PC-9 (cell line): ENCODE results near the gene CD300C. TPM values are rescaled to one million over a fixed set of nuclear protein-coding genes. Genes with fewer than 3 reads are reported as not detected.

ENCODE experiments used
- BruUV-seq: library from RNA; stranded (reverse); fragments of 400-500 nt; replicated peaks from 2 replicates; lab custom pipeline; 2021; lab: Mats Ljungman, UMichigan
- CTCF ChIA-PET: fragments of 300-600 bp; sonication (Branson Sonifier 250); formaldehyde crosslinking; loops from one replicate; lab custom pipeline; 2022; ENCODE audit warnings: antibody characterized with exemption; lab: Charles Lee
- POLR2A ChIA-PET: fragments of 300-600 bp; sonication (Branson Sonifier 250); formaldehyde crosslinking; loops from one replicate; lab custom pipeline; 2022; ENCODE audit warnings: antibody characterized with exemption; ENCODE audit not compliant: unreplicated experiment; lab: Charles Lee
- DNase-seq, 2 experiments: peaks; one replicate each; pipeline versions ENCODE4 v3.0.0 to v3.0.0-alpha.2; 2015 to 2022; ENCODE audit warnings: mixed read lengths in 1 of 2
- H2AFZ ChIP-seq: fragments of 200-600 bp; sonication (generic); 2 replicates; pipeline ENCODE4 v1.8.1; 2017; ENCODE audit warnings: antibody characterized with exemption
- H3F3A ChIP-seq: fragments of 200-600 bp; sonication (generic); 2 replicates; pipeline ENCODE4 v1.8.1; 2017; ENCODE audit warnings: antibody characterized with exemption, mild to moderate bottlenecking, low read depth; ENCODE audit not compliant: insufficient read depth
- H3K27ac ChIP-seq: fragments of 200-600 bp; sonication (generic); 2 replicates; pipeline ENCODE4 v1.6.1; 2016; ENCODE audit warnings: mixed run types
- H3K27me3 ChIP-seq: fragments of 200-600 bp; sonication (generic); 2 replicates; pipeline ENCODE4 v1.6.1; 2016; ENCODE audit warnings: low read depth, mixed run types; ENCODE audit not compliant: insufficient read depth
- H3K36me3 ChIP-seq: fragments of 200-600 bp; sonication (generic); 2 replicates; pipeline ENCODE4 v1.6.1; 2016; ENCODE audit warnings: low read depth, mixed run types
- H3K4me1 ChIP-seq: fragments of 200-600 bp; sonication (generic); replicated peaks from 2 replicates; pipeline ENCODE4 v1.6.1; 2016; ENCODE audit warnings: mixed run types; ENCODE audit not compliant: insufficient read depth
- H3K4me2 ChIP-seq: fragments of 200-600 bp; sonication (generic); 2 replicates; pipeline ENCODE4 v1.6.1; 2017; ENCODE audit warnings: mixed run types
- H3K4me3 ChIP-seq: fragments of 200-600 bp; sonication (generic); 2 replicates; pipeline ENCODE4 v1.6.1; 2016; ENCODE audit warnings: mixed run types
- H3K79me2 ChIP-seq: fragments of 200-600 bp; sonication (generic); 2 replicates; pipeline ENCODE4 v1.6.1; 2017; ENCODE audit warnings: low read depth, mixed run types
- H3K9me2 ChIP-seq: fragments of 200-600 bp; sonication (generic); 2 replicates; pipeline ENCODE4 v1.8.1; 2017; ENCODE audit warnings: mild to moderate bottlenecking; ENCODE audit not compliant: insufficient read depth
- H3K9me3 ChIP-seq: fragments of 200-600 bp; sonication (generic); 2 replicates; pipeline ENCODE4 v1.8.1; 2016; ENCODE audit warnings: low read depth; ENCODE audit not compliant: insufficient read depth
- H4K20me1 ChIP-seq: fragments of 200-600 bp; sonication (generic); 2 replicates; pipeline ENCODE4 v1.8.1; 2017; ENCODE audit not compliant: insufficient read depth
- EZH2 ChIP-seq: fragments of 200-600 bp; sonication (generic); IDR thresholded peaks from 2 replicates; pipeline ENCODE4 v1.8.0; 2017; ENCODE audit warnings: antibody characterized with exemption, low read depth
- intact Hi-C: fragments of 100-400 bp; cut with micrococcal nuclease; formaldehyde crosslinking; loops from one replicate; pipeline ENCODE4 v1.10.0; 2022; ENCODE audit not compliant: unreplicated experiment
- total RNA-seq: library from RNA; stranded (reverse); gene quantifications from 2 replicates; pipeline ENCODE4 v1.2.3, GENCODE V29; 2021
- TF ChIP-seq, protein P1 (sequence below): fragments of 200-600 bp; sonication (generic); conservative IDR thresholded peaks from 2 replicates; pipeline ENCODE4 v1.6.1; 2017; ENCODE audit warnings: mixed run types, antibody characterized with exemption, mild to moderate bottlenecking, moderate library complexity

The CD300C gene
- total RNA-seq, 1 experiment from 2014 or later = not detected

DNA sequence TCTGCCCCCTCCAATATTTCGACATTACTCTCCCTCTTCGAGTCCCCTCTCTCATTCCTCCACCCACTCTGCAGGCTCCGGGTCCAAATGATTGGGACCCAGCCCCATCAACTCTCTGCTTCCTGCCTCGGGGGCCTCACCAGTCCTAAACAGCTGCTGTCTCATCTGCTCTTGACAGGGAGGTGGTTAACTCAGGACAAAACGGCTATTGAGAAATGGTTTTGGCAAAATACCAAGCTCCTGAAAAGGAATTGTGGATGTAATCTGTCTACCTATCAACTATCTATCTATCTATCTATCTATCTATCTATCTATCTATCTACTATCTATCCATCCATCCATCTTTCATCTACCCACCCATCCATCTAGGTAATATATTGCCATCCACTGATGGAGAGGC is 19.2 kb upstream of the CD300C start:
- no peaks in the 10 kb centered on the region for H3F3A ChIP-seq
- no peak overlapping the region for H3K4me3 ChIP-seq
- H3K9me2 ChIP-seq = no peaks in the 10 kb centered on the region
- no peaks in the 10 kb centered on the region for H3K4me1 ChIP-seq
- H3K27ac ChIP-seq = no peak overlapping the region
- TF ChIP-seq, protein P1, sequence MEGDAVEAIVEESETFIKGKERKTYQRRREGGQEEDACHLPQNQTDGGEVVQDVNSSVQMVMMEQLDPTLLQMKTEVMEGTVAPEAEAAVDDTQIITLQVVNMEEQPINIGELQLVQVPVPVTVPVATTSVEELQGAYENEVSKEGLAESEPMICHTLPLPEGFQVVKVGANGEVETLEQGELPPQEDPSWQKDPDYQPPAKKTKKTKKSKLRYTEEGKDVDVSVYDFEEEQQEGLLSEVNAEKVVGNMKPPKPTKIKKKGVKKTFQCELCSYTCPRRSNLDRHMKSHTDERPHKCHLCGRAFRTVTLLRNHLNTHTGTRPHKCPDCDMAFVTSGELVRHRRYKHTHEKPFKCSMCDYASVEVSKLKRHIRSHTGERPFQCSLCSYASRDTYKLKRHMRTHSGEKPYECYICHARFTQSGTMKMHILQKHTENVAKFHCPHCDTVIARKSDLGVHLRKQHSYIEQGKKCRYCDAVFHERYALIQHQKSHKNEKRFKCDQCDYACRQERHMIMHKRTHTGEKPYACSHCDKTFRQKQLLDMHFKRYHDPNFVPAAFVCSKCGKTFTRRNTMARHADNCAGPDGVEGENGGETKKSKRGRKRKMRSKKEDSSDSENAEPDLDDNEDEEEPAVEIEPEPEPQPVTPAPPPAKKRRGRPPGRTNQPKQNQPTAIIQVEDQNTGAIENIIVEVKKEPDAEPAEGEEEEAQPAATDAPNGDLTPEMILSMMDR = no peak
- TF ChIP-seq EZH2 = no peak
- H3K27me3 ChIP-seq = peaks cover 80% of the 10 kb centered on the region
- no peak overlapping the region for H2AFZ ChIP-seq
- no peaks in the 10 kb centered on the region for H3K9me3 ChIP-seq
- no peak for DNase-seq
- BruUV-seq = no TSS peak
- POLR2A ChIA-PET = no interaction called here
- CTCF ChIA-PET = no interaction called here
- H3K79me2 ChIP-seq = no peaks in the 10 kb centered on the region
- H4K20me1 ChIP-seq = no peaks in the 10 kb centered on the region
- intact Hi-C loops = no loop called here
- H3K36me3 ChIP-seq = no peaks in the 10 kb centered on the region
- H3K4me2 ChIP-seq = no peak overlapping the region

DNA sequence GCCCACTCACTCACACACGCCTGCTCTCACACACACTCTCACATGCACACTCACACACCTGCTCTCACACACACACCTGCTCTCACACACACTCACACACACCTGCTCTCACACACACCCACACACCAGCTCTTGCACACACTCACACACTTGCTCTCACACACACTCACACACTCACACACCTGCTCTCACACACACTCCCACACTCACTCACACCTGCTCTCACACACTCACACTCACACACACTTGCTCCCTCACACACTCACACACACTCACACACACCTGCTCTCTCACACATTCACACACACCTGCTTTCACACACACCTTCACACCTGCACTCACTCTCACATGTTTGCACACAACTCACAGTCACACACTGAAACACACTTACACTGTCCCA is 17.4 kb upstream of the CD300C start:
- intact Hi-C loops = no loop called here
- no peak overlapping the region for H3K4me2 ChIP-seq
- CTCF ChIA-PET = no interaction called here
- no peak overlapping the region for H3K4me3 ChIP-seq
- no peaks in the 10 kb centered on the region for H3K4me1 ChIP-seq
- DNase-seq = no peak
- no peaks in the 10 kb centered on the region for H3K9me3 ChIP-seq
- H2AFZ ChIP-seq = no peak overlapping the region
- H3K9me2 ChIP-seq = no peaks in the 10 kb centered on the region
- no peaks in the 10 kb centered on the region for H3K36me3 ChIP-seq
- no peaks in the 10 kb centered on the region for H3F3A ChIP-seq
- H3K27me3 ChIP-seq = peaks cover 96% of the 10 kb centered on the region
- BruUV-seq = no TSS peak
- H3K79me2 ChIP-seq = no peaks in the 10 kb centered on the region
- no peak overlapping the region for H3K27ac ChIP-seq
- H4K20me1 ChIP-seq = no peaks in the 10 kb centered on the region
- TF ChIP-seq, protein P1 = no peak
- no peak for TF ChIP-seq EZH2
- POLR2A ChIA-PET = no interaction called here

DNA sequence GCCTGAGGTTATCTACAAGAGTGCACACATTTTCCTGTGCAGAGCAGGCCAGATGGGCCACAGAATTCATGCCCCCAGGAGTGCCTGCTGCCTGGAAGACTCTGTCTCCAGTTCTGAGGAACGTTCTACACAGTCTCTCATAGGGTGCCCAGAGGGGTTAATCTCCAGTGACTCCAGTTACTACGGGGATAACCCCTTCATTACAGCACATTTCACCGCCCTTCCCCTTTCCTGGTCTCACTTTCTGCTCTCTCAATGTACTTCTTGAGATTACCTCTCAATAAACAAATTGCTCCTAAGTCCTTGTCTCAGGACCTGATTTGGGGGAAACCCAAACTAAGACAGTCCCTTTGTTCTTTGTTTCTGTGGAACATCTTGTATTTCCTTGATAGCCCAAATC is 15.7 kb upstream of the CD300C start:
- H3K4me1 ChIP-seq = no peaks in the 10 kb centered on the region
- no peaks in the 10 kb centered on the region for H4K20me1 ChIP-seq
- no peak overlapping the region for H3K4me2 ChIP-seq
- H3K27ac ChIP-seq = no peak overlapping the region
- CTCF ChIA-PET = no interaction called here
- intact Hi-C loops = no loop called here
- DNase-seq = no peak
- POLR2A ChIA-PET = no interaction called here
- H3K9me3 ChIP-seq = no peaks in the 10 kb centered on the region
- no peak overlapping the region for H2AFZ ChIP-seq
- no peaks in the 10 kb centered on the region for H3K36me3 ChIP-seq
- peaks cover 97% of the 10 kb centered on the region for H3K27me3 ChIP-seq
- TF ChIP-seq, protein P1 = no peak
- no peak for TF ChIP-seq EZH2
- no peaks in the 10 kb centered on the region for H3F3A ChIP-seq
- no peaks in the 10 kb centered on the region for H3K9me2 ChIP-seq
- no peaks in the 10 kb centered on the region for H3K79me2 ChIP-seq
- no peak overlapping the region for H3K4me3 ChIP-seq
- no TSS peak for BruUV-seq
